ENCODE measurements around the gene KIAA1671. TPM values are rescaled to one million over a fixed set of nuclear protein-coding genes. Genes with fewer than 3 reads are reported as not detected.

The KIAA1671 gene
- polyA plus RNA-seq, 1 of the 3 experiments (the other 2 are of a cell fraction), result 7.4 TPM

GRCh38 chr22:25104367-25104766 is 151.9 kb downstream of the KIAA1671 start:
- POLR2A ChIA-PET, result no interaction called here
- no peak overlapping the region for H3K27ac ChIP-seq (ENCODE audit: low read depth in 2 of 2, low read length in 1 of 2)
- WGBS (ENCODE audit: low lambda C conversion rate), result 97% methylated on average over 6 of the region's 6 CpGs
- H2AFZ ChIP-seq (ENCODE audit: low read depth), result no peak overlapping the region
- no peak for DNase-seq
- CTCF ChIA-PET, result interaction anchor here (0.6 to 1.9 kb wide), 3 partner anchors 24 to 110 kb away, joined by 3 to 6 read pairs (median 4); no protein-coding TSS in a partner anchor
- no peaks in the 10 kb centered on the region for H3F3A ChIP-seq (replicated peaks; ENCODE audit: insufficient read depth)
- no peak overlapping the region for H3K4me3 ChIP-seq (ENCODE audit: low read depth in 2 of 2, low read length in 1 of 2)
- H3K36me3 ChIP-seq (replicated peaks in 1 of 2; ENCODE audit: control insufficient read depth in 1 of 2, insufficient read depth in 2 of 2, low read length in 1 of 2), result no peaks in the 10 kb centered on the region
- H3K4me2 ChIP-seq, result no peak overlapping the region
- H3K9ac ChIP-seq, result no peak overlapping the region
- no peak for TF ChIP-seq MXI1 (IDR thresholded peaks at IDR 0.05; ENCODE audit: low read depth, low read length)
- TF ChIP-seq JUND (IDR thresholded peaks at IDR 0.05), result no peak
- no peak for TF ChIP-seq GABPA (IDR thresholded peaks at IDR 0.05; ENCODE audit: low read depth)
- no peak for TF ChIP-seq RXRA (IDR thresholded peaks at IDR 0.05; ENCODE audit: borderline replicate concordance, low read depth)
- no peak for TF ChIP-seq YY1 (IDR thresholded peaks at IDR 0.05; ENCODE audit: low read depth)
- TF ChIP-seq PBX3 (IDR thresholded peaks at IDR 0.05), result no peak
- no peak for TF ChIP-seq EP300 (IDR thresholded peaks at IDR 0.05; ENCODE audit: borderline replicate concordance in 1 of 2, low read depth in 1 of 2, low read length in 1 of 2)
- no peak for TF ChIP-seq TCF12 (IDR thresholded peaks at IDR 0.05)
- TF ChIP-seq NRF1 (IDR thresholded peaks at IDR 0.05; ENCODE audit: low read depth, low read length), result no peak
- no peak for TF ChIP-seq SIN3A (IDR thresholded peaks at IDR 0.05; ENCODE audit: borderline replicate concordance, low read depth, low read length)
- no peak for TF ChIP-seq NFIC (IDR thresholded peaks at IDR 0.05; ENCODE audit: borderline replicate concordance)
- TF ChIP-seq FOXJ3 (CRISPR knock-in tag; IDR thresholded peaks at IDR 0.05), result no peak
- TF ChIP-seq USF1 (IDR thresholded peaks at IDR 0.05; ENCODE audit: borderline replicate concordance, low read depth), result no peak
- no peak for TF ChIP-seq ELF1 (IDR thresholded peaks at IDR 0.05)
- TF ChIP-seq RFX5 (IDR thresholded peaks at IDR 0.05; ENCODE audit: low read length), result no peak
- no peak for TF ChIP-seq MAX (IDR thresholded peaks at IDR 0.05; ENCODE audit: low read depth)
- TF ChIP-seq RAD21 (IDR thresholded peaks at IDR 0.05; ENCODE audit: low read length), result no peak
- no peak for TF ChIP-seq MEF2A (IDR thresholded peaks at IDR 0.05; ENCODE audit: borderline replicate concordance, low read depth)
- no peaks in the 10 kb centered on the region for H3K9me2 ChIP-seq
- H3K27me3 ChIP-seq (ENCODE audit: insufficient read depth), result no peaks in the 10 kb centered on the region
- H3K79me2 ChIP-seq (ENCODE audit: insufficient read depth), result no peaks in the 10 kb centered on the region
- no peaks in the 10 kb centered on the region for H3K9me3 ChIP-seq
- H4K20me1 ChIP-seq (ENCODE audit: insufficient read depth), result peaks cover 15% of the 10 kb centered on the region
- peaks cover 0 to 5% of the 10 kb centered on the region in 2 experiments; a peak in 1 of 4 replicates for H3K4me1 ChIP-seq (ENCODE audit: control insufficient read depth in 1 of 2, insufficient read depth in 2 of 2, low read depth in 1 of 2, low read length in 1 of 2)
